Ovary (tissue), 9 donors: ENCODE results near the gene GRIPAP1. TPM values are rescaled to one million over a fixed set of nuclear protein-coding genes. Genes with fewer than 3 reads are reported as not detected.

ENCODE experiments used
- DNase-seq, 5 donors: peaks; one replicate each; pipeline ENCODE4 v3.0.0-alpha.2; 2019 to 2020
- H3K27ac ChIP-seq, 2 donors: fragments of 200-600 bp; one replicate each; pipeline versions ENCODE4 v1.5.1 to v1.8.0; 2019 to 2022
- H3K27me3 ChIP-seq: fragments of 200-600 bp; one replicate; pipeline ENCODE4 v1.8.0; 2022
- H3K36me3 ChIP-seq: fragments of 200-600 bp; sonication (generic); one replicate; pipeline ENCODE4 v1.5.1; 2019
- H3K4me1 ChIP-seq: one replicate; pipeline ENCODE4 v1.8.1; 2013; ENCODE audit warnings: mild to moderate bottlenecking, moderate library complexity; ENCODE audit not compliant: insufficient read depth
- H3K4me3 ChIP-seq: fragments of 200-600 bp; sonication (generic); one replicate; pipeline ENCODE4 v1.5.1; 2017
- H3K9me3 ChIP-seq, 2 donors: fragments of 200-600 bp in 1 of 2; sonication (generic) in 1 of 2; one replicate each; pipeline versions ENCODE4 v1.5.1 to v1.8.1; 2013 to 2019; ENCODE audit warnings: mild to moderate bottlenecking in 1 of 2, moderate library complexity in 1 of 2
- EP300 ChIP-seq: sonication (generic); formaldehyde crosslinking; IDR thresholded peaks from one replicate; pipeline ENCODE4 v1.6.1; 2017; ENCODE audit warnings: antibody characterized with exemption
- POLR2A ChIP-seq: fragments of 450-650 bp; IDR thresholded peaks from one replicate; pipeline ENCODE4 v1.6.1; 2017; ENCODE audit warnings: antibody characterized with exemption, mild to moderate bottlenecking, moderate library complexity
- WGBS, 3 donors: extraction: QIAGEN DNeasy Blood & Tissue Kit in 1 of 3; methylation state at CpG; one replicate each; pipeline versions ENCODE4 v1.1.5 to v1.1.7; 2013 to 2017; 5-methylcytosine and 5-hydroxymethylcytosine counted together
- intact Hi-C, 4 donors: fragments of 100-400 bp; cut with DNase I; formaldehyde crosslinking; loops; one replicate each; pipeline versions ENCODE4 v1.11.0 to v1.15.1; 2022 to 2023
- polyA plus RNA-seq, 2 donors: library from polyadenylated mRNA; stranded (reverse); fragments of 200-250 nt in 1 of 2; fragments of 350-450 nt in 1 of 2; fragmentation: Illumina TruSeq in 1 of 2; extraction: RNeasy Lipid Tissue Mini Kit (QIAGEN cat#74804) in 1 of 2; gene quantifications; one replicate each; pipeline ENCODE4 v1.2.3, GENCODE V29; 2013 to 2014
- total RNA-seq, 7 donors: library from RNA; depleted of rRNA in 2 of 7; stranded (reverse); fragments of >200 nt in 2 of 7; fragmentation: NEBNext Ultra II Directional in 3 of 7; extraction: Animal tissue kit (Norgen Biotek cat#: 25700) in 3 of 7; gene quantifications; one replicate each; pipeline versions ENCODE4 v1.1.0 to v1.2.4, GENCODE V29; 2016 to 2023
- TF ChIP-seq, protein P1 (sequence below), 3 donors: fragments of 450-650 bp in 2 of 3; fragments of 200-600 bp in 1 of 3; IDR thresholded peaks; one replicate each; pipeline versions ENCODE4 v1.5.1 to v1.8.0; 2016 to 2022; ENCODE audit warnings: antibody characterized with exemption in 3 of 3, mild to moderate bottlenecking in 1 of 3
- donor health status: DM: no; HTN: no; CAD: no; lungs with moderate emphysema.
- donor health status: DM: no; HTN: no; CAD: no.
- donor health status: Bipolar disorder and iron deficiency.
- donor health status: DM: yes; HTN: yes; CAD: no.
- donor health status: DM: no; HTN: no; CAD: no.
- donor health status: DM: yes; HTN: yes; CAD: no.

GRIPAP1 gene
- total and polyA plus RNA-seq, 9 donors, result 20.0 to 45.0 (median 31.2) TPM

DNA sequence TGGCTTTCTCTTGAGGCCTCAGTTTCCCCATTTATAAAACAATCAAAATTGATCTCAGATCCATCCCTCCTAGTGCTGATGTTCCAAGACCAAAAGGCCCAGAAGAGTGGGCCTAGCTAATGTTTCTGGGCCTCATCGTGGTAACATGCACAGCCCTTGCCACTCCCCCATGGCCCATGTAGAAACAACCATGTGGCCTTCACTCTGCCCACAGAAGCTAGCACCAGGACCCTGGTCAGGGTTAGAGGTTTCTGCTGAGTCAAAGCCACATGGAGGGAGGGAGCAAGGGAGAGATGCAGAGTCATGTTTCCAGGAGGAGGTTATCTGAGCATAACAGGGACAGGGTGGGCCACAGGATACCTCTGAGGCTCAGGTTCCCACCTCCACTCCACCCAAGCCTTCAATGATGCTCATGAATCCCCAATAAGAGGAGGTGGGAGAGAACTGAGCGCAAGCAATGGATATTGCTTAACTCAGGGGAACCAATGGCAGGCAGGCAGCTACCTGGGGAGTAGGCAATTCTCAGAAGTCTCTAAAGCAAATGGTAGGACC lies 61.6 kb downstream of the GRIPAP1 start:
- Histone ChIP-seq H3K9me3 (no peaks in the 10 kb centered on the region), H3K4me1 (peaks cover 2% of the 10 kb centered on the region), H3K27me3 (no peaks in the 10 kb centered on the region), H3K4me3 (no peak overlapping the region), H3K27ac (no peak overlapping the region), H3K36me3 (no peaks in the 10 kb centered on the region)
- no peak for DNase-seq
- TF ChIP-seq, protein P1, sequence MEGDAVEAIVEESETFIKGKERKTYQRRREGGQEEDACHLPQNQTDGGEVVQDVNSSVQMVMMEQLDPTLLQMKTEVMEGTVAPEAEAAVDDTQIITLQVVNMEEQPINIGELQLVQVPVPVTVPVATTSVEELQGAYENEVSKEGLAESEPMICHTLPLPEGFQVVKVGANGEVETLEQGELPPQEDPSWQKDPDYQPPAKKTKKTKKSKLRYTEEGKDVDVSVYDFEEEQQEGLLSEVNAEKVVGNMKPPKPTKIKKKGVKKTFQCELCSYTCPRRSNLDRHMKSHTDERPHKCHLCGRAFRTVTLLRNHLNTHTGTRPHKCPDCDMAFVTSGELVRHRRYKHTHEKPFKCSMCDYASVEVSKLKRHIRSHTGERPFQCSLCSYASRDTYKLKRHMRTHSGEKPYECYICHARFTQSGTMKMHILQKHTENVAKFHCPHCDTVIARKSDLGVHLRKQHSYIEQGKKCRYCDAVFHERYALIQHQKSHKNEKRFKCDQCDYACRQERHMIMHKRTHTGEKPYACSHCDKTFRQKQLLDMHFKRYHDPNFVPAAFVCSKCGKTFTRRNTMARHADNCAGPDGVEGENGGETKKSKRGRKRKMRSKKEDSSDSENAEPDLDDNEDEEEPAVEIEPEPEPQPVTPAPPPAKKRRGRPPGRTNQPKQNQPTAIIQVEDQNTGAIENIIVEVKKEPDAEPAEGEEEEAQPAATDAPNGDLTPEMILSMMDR (IDR thresholded peaks at IDR 0.05), result no peak
- TF ChIP-seq EP300, result no peak
- TF ChIP-seq POLR2A, result no peak
- intact Hi-C loops, result loop anchor here in 1 of 4 donors (5.0 kb wide), 1 partner anchor 303 kb away; no protein-coding TSS in a partner anchor
- WGBS, 3 donors, result 62 to 80% (median 65%) methylated on average over 2 of the region's 2 CpGs

DNA sequence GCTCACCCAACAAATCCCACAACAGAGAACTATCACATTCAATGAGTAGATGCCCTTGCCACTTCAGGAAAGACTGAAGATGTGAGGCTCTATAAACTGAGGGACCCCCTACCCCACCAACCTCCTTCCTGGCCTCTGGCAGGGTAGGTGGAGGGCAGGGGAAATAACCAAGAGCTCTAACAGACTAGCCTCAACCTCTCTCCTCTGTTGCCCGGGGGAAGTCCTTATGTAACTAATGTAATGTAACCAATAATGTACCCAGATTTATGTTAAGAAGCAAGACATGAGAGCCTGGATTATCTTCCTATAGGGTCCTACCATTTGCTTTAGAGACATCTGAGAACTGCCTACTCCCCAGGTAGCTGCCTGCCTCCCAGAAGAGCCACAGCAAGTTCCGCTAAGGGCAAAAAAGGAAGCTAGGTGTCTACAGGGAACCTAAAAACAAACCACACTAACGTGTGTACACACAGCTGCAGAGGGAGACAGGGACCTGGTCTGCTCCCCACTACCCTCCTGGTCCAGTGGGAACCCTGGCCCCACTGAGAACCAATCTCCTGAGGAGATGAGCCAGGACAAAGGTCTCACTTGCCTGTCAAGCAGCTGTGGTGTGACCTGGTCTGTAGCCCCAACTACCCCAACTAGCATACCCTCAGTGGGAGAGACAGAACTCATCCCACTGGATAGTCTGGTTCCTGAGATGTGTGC lies 62.4 kb downstream of the GRIPAP1 start:
- H3K36me3 ChIP-seq, result no peaks in the 10 kb centered on the region
- H3K4me3 ChIP-seq, result no peak overlapping the region
- intact Hi-C loops, result loop anchor here in 1 of 4 donors (5.0 kb wide), 1 partner anchor 302 kb away; no protein-coding TSS in a partner anchor
- TF ChIP-seq, protein P1 (IDR thresholded peaks at IDR 0.05), result no peak
- TF ChIP-seq EP300, result no peak
- no peak for TF ChIP-seq POLR2A
- 63 to 70% (median 67%) methylated on average over 3 of the region's 3 CpGs for WGBS, 3 donors
- H3K9me3 ChIP-seq, result no peaks in the 10 kb centered on the region
- H3K4me1 ChIP-seq, result peaks cover 2% of the 10 kb centered on the region
- H3K27ac ChIP-seq, result no peak overlapping the region
- DNase-seq, result no peak
- H3K27me3 ChIP-seq, result no peaks in the 10 kb centered on the region

GRCh38 chrX:48938721-48939425 lies 63.2 kb downstream of the GRIPAP1 start:
- no peaks in the 10 kb centered on the region for H3K36me3 ChIP-seq
- H3K4me3 ChIP-seq, result no peak overlapping the region
- H3K4me1 ChIP-seq, result peaks cover 2% of the 10 kb centered on the region
- DNase-seq, result no peak
- no peaks in the 10 kb centered on the region for H3K9me3 ChIP-seq
- H3K27ac ChIP-seq, result no peak overlapping the region
- no peaks in the 10 kb centered on the region for H3K27me3 ChIP-seq
- no peak for TF ChIP-seq POLR2A
- 43 to 67% (median 63%) methylated on average over 1 of the region's 1 CpG for WGBS, 3 donors
- intact Hi-C loops, result no loop called here

GRCh38 chrX:48937054-48937907 lies 64.8 kb downstream of the GRIPAP1 start:
- Histone ChIP-seq H3K36me3 (no peaks in the 10 kb centered on the region), H3K4me3 (no peak overlapping the region), H3K27me3 (no peaks in the 10 kb centered on the region), H3K27ac (no peak overlapping the region), H3K9me3 (no peaks in the 10 kb centered on the region), H3K4me1 (peaks cover 2% of the 10 kb centered on the region)
- intact Hi-C loops, result no loop called here
- WGBS, 3 donors, result 44 to 52% (median 47%) methylated on average over 9 of the region's 9 CpGs
- TF ChIP-seq EP300 (no peak), POLR2A (no peak)
- TF ChIP-seq, protein P1 (IDR thresholded peaks at IDR 0.05), result no peak
- DNase-seq, result no peak
